ENCODE measurements around the gene MPP7. TPM values are rescaled to one million over a fixed set of nuclear protein-coding genes. Genes with fewer than 3 reads are reported as not detected.

MPP7 gene
- total and polyA plus RNA-seq, 8 donors = 6.0 to 42.0 (median 11.8) TPM

DNA sequence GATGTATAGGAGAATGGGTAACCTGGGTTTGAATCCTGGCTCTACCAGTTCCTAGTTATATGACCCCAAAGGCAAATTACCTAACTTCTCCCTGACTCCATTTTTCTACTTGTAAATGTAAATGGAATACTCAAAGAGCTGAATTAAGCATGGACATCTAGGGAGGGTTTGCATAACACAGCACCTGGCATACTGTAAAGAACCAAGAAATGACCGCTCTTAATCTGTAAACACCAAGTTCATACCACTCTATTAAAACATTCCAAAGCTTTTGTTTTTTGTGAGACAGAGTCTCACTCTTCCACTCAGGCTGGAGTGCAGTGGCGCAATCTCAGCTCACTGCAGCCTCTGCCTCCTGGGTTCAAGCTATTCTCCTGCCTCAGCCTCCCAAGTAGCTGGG lies 19.6 kb downstream of the MPP7 start:
- Histone ChIP-seq H3K9me3 (no peaks in the 10 kb centered on the region), H3K4me1 (peaks cover 0 to 35% (median 18%) of the 10 kb centered on the region in 4 donors), H3K4me3 (no peak overlapping the region), H3K27ac (no peak overlapping the region), H3K27me3 (no peaks in the 10 kb centered on the region), H3K36me3 (no peaks in the 10 kb centered on the region)
- no peak for DNase-seq
- TF ChIP-seq POLR2AphosphoS5 (IDR thresholded peaks at IDR 0.05) (no peak), POLR2A (IDR thresholded peaks at IDR 0.05) (no peak), EP300 (IDR thresholded peaks at IDR 0.05) (no peak)
- TF ChIP-seq, protein P1, sequence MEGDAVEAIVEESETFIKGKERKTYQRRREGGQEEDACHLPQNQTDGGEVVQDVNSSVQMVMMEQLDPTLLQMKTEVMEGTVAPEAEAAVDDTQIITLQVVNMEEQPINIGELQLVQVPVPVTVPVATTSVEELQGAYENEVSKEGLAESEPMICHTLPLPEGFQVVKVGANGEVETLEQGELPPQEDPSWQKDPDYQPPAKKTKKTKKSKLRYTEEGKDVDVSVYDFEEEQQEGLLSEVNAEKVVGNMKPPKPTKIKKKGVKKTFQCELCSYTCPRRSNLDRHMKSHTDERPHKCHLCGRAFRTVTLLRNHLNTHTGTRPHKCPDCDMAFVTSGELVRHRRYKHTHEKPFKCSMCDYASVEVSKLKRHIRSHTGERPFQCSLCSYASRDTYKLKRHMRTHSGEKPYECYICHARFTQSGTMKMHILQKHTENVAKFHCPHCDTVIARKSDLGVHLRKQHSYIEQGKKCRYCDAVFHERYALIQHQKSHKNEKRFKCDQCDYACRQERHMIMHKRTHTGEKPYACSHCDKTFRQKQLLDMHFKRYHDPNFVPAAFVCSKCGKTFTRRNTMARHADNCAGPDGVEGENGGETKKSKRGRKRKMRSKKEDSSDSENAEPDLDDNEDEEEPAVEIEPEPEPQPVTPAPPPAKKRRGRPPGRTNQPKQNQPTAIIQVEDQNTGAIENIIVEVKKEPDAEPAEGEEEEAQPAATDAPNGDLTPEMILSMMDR (IDR thresholded peaks at IDR 0.05) = no peak
- 94 to 98% (median 97%) methylated on average over 2 of the region's 2 CpGs for WGBS, 5 donors
- intact Hi-C loops (cut with DNase I; ENCODE audit: low total_unique reads) = no loop called here

DNA sequence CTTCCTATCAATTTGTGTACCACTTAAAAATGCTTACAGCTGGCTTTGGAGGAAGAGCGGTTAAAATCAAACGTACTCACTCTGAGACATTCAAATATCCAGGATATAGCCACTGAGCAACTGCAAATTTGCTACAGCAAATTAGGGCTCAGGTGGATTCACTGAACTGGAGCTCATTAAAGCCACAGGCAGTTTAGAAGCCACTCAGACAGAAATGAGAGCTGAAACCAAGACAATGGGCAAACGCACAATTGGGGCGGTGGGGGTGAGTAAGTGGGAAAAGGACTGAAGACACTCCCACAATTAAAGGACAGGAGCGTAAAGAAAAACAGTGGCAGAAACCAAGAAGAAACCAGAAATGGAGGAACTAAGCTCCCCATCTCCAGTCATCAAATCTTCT lies 20.5 kb downstream of the MPP7 start:
- intact Hi-C loops (cut with DNase I; ENCODE audit: low total_unique reads) = no loop called here
- TF ChIP-seq, protein P1 (IDR thresholded peaks at IDR 0.05) = no peak
- TF ChIP-seq EP300 (IDR thresholded peaks at IDR 0.05) = no peak
- TF ChIP-seq POLR2A (IDR thresholded peaks at IDR 0.05) = no peak
- TF ChIP-seq POLR2AphosphoS5 (IDR thresholded peaks at IDR 0.05) = no peak
- peak overlapping the region in 2 of 5 donors; percentile 5 to 31 for H3K27ac ChIP-seq

DNA sequence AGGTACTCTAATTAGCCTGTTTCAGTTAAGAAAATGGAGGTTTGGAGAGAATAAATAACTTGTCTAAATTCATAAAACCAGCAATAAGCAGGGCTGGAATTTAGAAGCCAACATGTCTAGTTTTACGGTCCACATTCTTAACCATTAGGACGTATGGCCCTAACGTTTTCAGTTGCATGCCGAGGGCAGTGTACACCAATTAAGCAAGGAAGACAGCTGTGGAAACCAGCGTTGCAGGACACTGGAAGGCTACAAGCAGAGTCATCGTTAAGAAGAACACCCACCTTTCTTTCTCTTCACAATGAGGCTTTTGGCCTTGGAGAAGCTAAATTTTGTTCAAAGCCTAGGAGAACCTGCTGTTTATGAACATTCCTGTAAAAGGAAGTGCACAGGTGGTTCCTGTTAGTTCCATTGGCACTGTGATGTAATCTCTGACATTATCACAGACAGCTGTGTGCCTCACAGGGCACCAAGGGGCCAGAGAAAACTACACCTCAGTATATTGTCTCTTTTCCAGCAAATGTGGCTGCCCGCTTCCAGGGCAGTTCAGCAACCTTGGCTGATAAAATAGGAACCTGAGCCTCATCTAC lies 21.0 kb downstream of the MPP7 start:
- WGBS, 5 donors = 79 to 87% (median 84%) methylated on average over 7 of the region's 7 CpGs
- Histone ChIP-seq H3K27me3 (no peaks in the 10 kb centered on the region), H3K9me3 (no peaks in the 10 kb centered on the region), H3K36me3 (no peaks in the 10 kb centered on the region), H3K4me1 (peaks cover 0 to 35% (median 18%) of the 10 kb centered on the region in 4 donors), H3K4me3 (no peak overlapping the region), H3K27ac (peak overlapping the region in 2 of 5 donors; percentile 5 to 31)
- TF ChIP-seq POLR2A (IDR thresholded peaks at IDR 0.05) (no peak), EP300 (IDR thresholded peaks at IDR 0.05) (no peak), POLR2AphosphoS5 (IDR thresholded peaks at IDR 0.05) (no peak)
- TF ChIP-seq, protein P1 (IDR thresholded peaks at IDR 0.05) = no peak
- no peak for DNase-seq
- intact Hi-C loops (cut with DNase I; ENCODE audit: low total_unique reads) = no loop called here

More for the DNA sequence above, 20.5 kb downstream of the MPP7 start:
- no peaks in the 10 kb centered on the region for H3K27me3 ChIP-seq
- 81 to 92% (median 84%) methylated on average over 5 of the region's 5 CpGs for WGBS, 5 donors
- DNase-seq = no peak
- H3K9me3 ChIP-seq = no peaks in the 10 kb centered on the region
- H3K4me3 ChIP-seq = no peak overlapping the region
- H3K4me1 ChIP-seq = peaks cover 0 to 35% (median 18%) of the 10 kb centered on the region in 4 donors
- H3K36me3 ChIP-seq = no peaks in the 10 kb centered on the region

DNA sequence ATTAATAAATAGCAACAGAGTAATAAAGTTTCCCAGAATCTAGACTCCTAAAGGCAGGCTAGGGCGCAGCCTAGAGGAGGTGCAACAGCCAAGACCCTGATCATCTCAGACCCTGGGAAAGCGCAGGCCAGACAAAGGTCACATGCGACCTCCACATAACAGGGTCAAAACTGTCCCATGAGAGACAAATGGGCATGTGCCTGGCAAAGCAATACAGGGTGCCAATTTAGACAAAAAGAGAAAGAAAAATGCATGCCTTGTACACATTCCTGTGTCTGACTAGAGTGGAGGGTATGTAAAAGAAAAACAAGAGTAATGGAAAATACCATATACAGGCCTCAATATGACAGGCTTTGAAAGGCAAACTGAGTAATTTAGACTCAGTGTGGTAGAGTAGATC lies 22.2 kb downstream of the MPP7 start:
- Histone ChIP-seq H3K36me3 (no peaks in the 10 kb centered on the region), H3K27ac (no peak overlapping the region), H3K4me3 (no peak overlapping the region), H3K27me3 (no peaks in the 10 kb centered on the region), H3K4me1 (peaks cover 0 to 35% (median 18%) of the 10 kb centered on the region in 4 donors), H3K9me3 (no peaks in the 10 kb centered on the region)
- no peak for DNase-seq
- intact Hi-C loops (cut with DNase I; ENCODE audit: low total_unique reads) = no loop called here
- 85 to 97% (median 94%) methylated on average over 3 of the region's 3 CpGs for WGBS, 5 donors
- TF ChIP-seq EP300 (IDR thresholded peaks at IDR 0.05) (no peak), POLR2A (IDR thresholded peaks at IDR 0.05) (no peak), POLR2AphosphoS5 (IDR thresholded peaks at IDR 0.05) (no peak)
- TF ChIP-seq, protein P1 (IDR thresholded peaks at IDR 0.05) = no peak
